HG03060 (cell line): ENCODE data around the gene TIMM23.
"Not testable (repeated sequence)": the region's sequence is repeated elsewhere in the genome, so short reads cannot be mapped to it uniquely, and the experiment has no call there.

Experiments used
- ATAC-seq: cut with Tn5 transposase; IDR thresholded peaks from one replicate; pipeline ENCODE4 v1.9.1; 2021; ENCODE audit warnings: low read depth, moderate number of reproducible peaks; ENCODE audit not compliant: unreplicated experiment

The TIMM23 gene

GRCh38 chr10:46049497-46049831 is 77.2 kb downstream of the TIMM23 start:
- ATAC-seq = not testable (repeated sequence)

DNA sequence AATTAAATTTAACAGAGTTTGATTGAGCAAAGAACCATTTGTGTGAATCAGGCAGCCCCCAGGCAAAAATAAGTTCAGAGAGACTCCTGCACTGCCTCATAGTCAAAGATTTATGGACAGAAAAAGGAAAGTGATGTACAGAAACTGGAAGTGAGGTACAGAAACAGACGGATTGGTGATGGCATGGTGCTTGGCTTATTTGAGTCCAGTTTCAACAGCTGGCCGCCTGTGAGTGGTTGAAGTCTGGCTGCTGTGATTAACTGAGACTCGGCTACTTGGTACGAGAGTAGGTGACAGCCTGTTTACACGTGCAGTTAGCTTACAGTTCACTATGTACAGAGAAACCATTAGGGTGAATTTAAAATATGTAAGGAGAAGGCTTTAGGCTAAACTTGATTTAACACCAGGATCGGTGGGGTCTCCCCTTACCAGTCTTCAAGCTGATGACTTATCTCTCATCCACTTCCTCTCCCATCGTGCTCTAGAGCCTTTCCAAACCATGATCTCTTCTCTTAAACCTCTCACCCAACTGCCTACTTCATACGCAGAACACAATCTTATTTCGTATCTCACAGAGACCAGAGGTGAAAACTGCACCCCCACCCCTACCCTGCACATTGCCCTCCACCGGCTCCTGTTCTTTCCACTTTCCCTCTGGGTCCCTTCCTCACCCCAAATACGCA is 78.8 kb downstream of the TIMM23 start:
- ATAC-seq = no peak

- no peak for ATAC-seq
These were observed 79.9 kb downstream of the TIMM23 start for GRCh38 chr10:46052057-46052790.

DNA sequence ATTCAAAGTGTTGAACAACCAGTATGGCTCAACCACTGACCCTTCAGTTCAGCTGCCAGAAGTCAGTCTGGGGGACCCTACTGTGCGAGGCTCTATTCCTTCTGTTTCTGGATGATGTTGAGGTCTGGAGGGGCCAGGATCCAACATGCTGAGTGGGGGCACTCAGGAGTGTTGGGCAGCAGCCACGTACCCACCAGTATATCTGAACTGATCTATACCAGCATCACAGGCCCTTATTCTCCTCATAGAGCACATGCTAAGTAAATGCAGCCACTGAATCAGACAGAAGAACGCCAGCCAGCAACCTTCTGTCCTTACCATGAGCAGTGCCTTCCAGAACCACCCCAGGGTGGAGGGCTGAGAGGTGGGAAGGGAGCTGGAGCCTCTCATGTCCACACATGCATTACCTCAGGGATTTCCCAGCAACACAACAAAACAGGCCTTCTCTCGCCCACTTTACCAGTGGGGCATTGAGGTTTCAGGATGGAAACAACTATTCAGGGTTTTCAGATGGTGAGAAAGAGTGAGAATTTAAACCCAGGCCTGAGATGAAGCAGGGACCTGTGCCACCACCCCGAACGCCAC is 80.6 kb downstream of the TIMM23 start:
- ATAC-seq = no peak
